ENCODE measurements around the gene RPL29.

Gene RPL29

DNA sequence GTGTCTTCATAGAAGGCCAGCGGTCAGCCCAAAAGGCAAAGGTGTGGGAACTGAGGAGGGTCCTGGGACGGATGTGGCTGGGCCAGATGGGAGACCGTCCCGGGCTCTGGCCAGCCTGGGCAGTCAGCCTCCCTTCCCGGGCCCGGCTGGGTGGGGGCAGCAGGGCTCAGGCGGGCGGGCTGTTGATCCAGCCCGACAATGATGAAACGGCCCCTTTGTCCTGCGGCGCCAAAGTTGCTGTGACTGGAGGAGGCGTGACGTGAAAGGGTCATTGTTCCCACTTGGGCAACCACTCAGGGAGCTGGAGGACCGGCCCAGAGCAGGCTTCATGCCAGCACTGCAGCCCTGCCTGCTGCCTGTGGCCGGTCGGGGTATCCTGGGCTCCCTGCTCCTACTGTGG lies 44.2 kb upstream of the RPL29 start:
- DNase-seq (ENCODE audit: extremely low read depth, insufficient read length), result no peak
- TF ChIP-seq, protein P1, sequence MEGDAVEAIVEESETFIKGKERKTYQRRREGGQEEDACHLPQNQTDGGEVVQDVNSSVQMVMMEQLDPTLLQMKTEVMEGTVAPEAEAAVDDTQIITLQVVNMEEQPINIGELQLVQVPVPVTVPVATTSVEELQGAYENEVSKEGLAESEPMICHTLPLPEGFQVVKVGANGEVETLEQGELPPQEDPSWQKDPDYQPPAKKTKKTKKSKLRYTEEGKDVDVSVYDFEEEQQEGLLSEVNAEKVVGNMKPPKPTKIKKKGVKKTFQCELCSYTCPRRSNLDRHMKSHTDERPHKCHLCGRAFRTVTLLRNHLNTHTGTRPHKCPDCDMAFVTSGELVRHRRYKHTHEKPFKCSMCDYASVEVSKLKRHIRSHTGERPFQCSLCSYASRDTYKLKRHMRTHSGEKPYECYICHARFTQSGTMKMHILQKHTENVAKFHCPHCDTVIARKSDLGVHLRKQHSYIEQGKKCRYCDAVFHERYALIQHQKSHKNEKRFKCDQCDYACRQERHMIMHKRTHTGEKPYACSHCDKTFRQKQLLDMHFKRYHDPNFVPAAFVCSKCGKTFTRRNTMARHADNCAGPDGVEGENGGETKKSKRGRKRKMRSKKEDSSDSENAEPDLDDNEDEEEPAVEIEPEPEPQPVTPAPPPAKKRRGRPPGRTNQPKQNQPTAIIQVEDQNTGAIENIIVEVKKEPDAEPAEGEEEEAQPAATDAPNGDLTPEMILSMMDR (IDR thresholded peaks at IDR 0.05; ENCODE audit: insufficient read depth, low read length, poor library complexity, severe bottlenecking), result no peak
- Histone ChIP-seq H3K36me3 (ENCODE audit: control insufficient read depth, insufficient read depth, low read length) (no peaks in the 10 kb centered on the region), H3K4me3 (replicated peaks; ENCODE audit: low read depth, low read length) (no peak overlapping the region), H3K27me3 (replicated peaks; ENCODE audit: control insufficient read depth, insufficient read depth, low read length) (no peaks in the 10 kb centered on the region)

DNA sequence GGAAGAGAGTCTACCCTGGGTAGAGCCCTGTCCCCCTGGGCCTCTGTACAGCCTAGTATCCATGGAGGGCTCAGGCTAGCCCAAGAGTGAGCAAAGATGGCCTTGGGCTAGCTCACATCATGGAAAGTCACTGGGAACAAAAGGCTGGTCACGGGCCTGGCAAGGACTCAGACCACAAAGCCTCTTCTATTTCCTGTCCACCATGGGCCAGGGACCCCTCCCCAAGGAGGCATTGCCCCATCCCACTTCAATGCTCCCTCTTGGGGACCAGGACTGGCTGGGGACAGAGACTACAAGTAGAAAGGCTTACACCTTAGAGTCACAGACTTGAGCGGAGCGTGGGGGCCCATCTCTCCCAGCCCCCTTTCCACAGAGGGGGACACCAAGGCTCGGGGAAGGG lies 43.7 kb upstream of the RPL29 start:
- TF ChIP-seq, protein P1 (IDR thresholded peaks at IDR 0.05; ENCODE audit: insufficient read depth, low read length, poor library complexity, severe bottlenecking), result no peak
- no peak overlapping the region for H3K4me3 ChIP-seq (replicated peaks; ENCODE audit: low read depth, low read length)
- no peaks in the 10 kb centered on the region for H3K36me3 ChIP-seq (ENCODE audit: control insufficient read depth, insufficient read depth, low read length)
- H3K27me3 ChIP-seq (replicated peaks; ENCODE audit: control insufficient read depth, insufficient read depth, low read length), result no peaks in the 10 kb centered on the region
- DNase-seq (ENCODE audit: extremely low read depth, insufficient read length), result no peak

DNA sequence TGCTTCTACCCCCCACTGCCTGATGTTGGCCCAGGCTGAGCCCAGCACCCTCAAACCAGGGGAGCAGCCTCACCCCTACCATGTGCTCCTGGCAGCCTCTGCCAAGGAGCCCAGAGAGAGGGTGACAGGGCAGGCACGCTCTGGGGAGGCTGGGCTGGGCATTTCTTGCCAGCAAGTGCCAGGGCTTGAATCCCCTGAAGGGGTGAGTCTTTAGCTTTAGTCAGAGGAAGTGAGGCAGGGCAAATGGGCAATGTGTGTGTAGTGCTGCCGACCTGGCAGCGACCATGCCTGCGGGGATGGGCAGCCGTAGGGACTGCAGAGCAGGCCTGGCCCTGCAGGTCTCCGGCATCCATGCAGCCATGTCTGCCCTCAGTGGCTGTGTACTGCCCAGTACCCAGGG lies 42.5 kb upstream of the RPL29 start:
- Histone ChIP-seq H3K36me3 (ENCODE audit: control insufficient read depth, insufficient read depth, low read length) (no peaks in the 10 kb centered on the region), H3K27me3 (replicated peaks; ENCODE audit: control insufficient read depth, insufficient read depth, low read length) (no peaks in the 10 kb centered on the region), H3K4me3 (replicated peaks; ENCODE audit: low read depth, low read length) (no peak overlapping the region)
- no peak for DNase-seq (ENCODE audit: extremely low read depth, insufficient read length)
- TF ChIP-seq, protein P1 (IDR thresholded peaks at IDR 0.05; ENCODE audit: insufficient read depth, low read length, poor library complexity, severe bottlenecking), result no peak

GRCh38 chr3:52037291-52037690 lies 41.6 kb upstream of the RPL29 start:
- Histone ChIP-seq H3K4me3 (replicated peaks; ENCODE audit: low read depth, low read length) (no peak overlapping the region), H3K27me3 (replicated peaks; ENCODE audit: control insufficient read depth, insufficient read depth, low read length) (no peaks in the 10 kb centered on the region), H3K36me3 (ENCODE audit: control insufficient read depth, insufficient read depth, low read length) (no peaks in the 10 kb centered on the region)
- DNase-seq (ENCODE audit: extremely low read depth, insufficient read length), result no peak
- TF ChIP-seq, protein P1 (IDR thresholded peaks at IDR 0.05; ENCODE audit: insufficient read depth, low read length, poor library complexity, severe bottlenecking), result no peak

- no peak overlapping the region for H3K4me3 ChIP-seq (replicated peaks; ENCODE audit: low read depth, low read length)
- H3K27me3 ChIP-seq (replicated peaks; ENCODE audit: control insufficient read depth, insufficient read depth, low read length), result no peaks in the 10 kb centered on the region
- no peak for DNase-seq (ENCODE audit: extremely low read depth, insufficient read length)
- TF ChIP-seq, protein P1 (IDR thresholded peaks at IDR 0.05; ENCODE audit: insufficient read depth, low read length, poor library complexity, severe bottlenecking), result no peak
- no peaks in the 10 kb centered on the region for H3K36me3 ChIP-seq (ENCODE audit: control insufficient read depth, insufficient read depth, low read length)
Observed at GRCh38 chr3:52036829-52037228, 41.1 kb upstream of the RPL29 start.

DNA sequence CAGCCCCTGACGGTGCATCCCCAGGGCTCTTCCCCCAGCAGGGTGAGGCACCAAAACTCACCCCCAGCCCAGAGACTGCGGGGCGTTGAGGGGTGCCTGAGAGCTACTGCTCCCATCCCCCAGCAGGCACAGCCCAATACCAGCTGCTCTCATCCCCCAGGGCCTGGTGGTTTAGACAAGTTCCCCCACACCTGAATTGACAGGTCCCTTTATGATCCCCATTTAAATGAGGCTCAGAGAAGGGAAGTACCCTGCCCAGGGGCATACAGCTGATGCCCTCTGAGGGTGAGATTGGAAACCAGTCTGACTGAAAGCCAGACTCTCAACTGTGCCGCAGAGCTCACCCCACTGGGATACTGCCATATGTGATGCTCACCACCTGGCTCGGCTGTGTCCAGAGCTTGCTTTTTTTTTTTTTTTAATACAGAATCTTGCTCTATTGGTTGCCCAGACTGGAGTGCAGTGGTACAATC lies 40.6 kb upstream of the RPL29 start:
- Histone ChIP-seq H3K36me3 (ENCODE audit: control insufficient read depth, insufficient read depth, low read length) (no peaks in the 10 kb centered on the region), H3K27me3 (replicated peaks; ENCODE audit: control insufficient read depth, insufficient read depth, low read length) (no peaks in the 10 kb centered on the region), H3K4me3 (replicated peaks; ENCODE audit: low read depth, low read length) (no peak overlapping the region)
- TF ChIP-seq, protein P1 (IDR thresholded peaks at IDR 0.05; ENCODE audit: insufficient read depth, low read length, poor library complexity, severe bottlenecking), result no peak
- peak; percentile 46 for DNase-seq (ENCODE audit: extremely low read depth, insufficient read length)

Data from GM06990 (cell line).